B cell (primary cell): ENCODE data around the gene PRODH2. TPM values are rescaled to one million over a fixed set of nuclear protein-coding genes. Genes with fewer than 3 reads are reported as not detected.
"Not testable (repeated sequence)": the region's sequence is repeated elsewhere in the genome, so short reads cannot be mapped to it uniquely, and the experiment has no call there.

ENCODE experiments used
- ATAC-seq: fragments of 200-7000 bp; cut with Tn5 transposase; one replicate; pipeline ENCODE4 v1.10.0; 2021; ENCODE audit warnings: low read depth, mild to moderate bottlenecking, moderate number of reproducible peaks, moderate library complexity
- CTCF ChIA-PET: fragments of 350-600 bp; sonication (Branson Sonifier 250); formaldehyde crosslinking; loops from one replicate; lab custom pipeline; 2021; ENCODE audit warnings: antibody characterized with exemption, inconsistent platforms; lab: Charles Lee
- POLR2A ChIA-PET: fragments of 350-600 bp; sonication (Branson Sonifier 250); formaldehyde crosslinking; loops from one replicate; lab custom pipeline; 2021; ENCODE audit warnings: antibody characterized with exemption; lab: Charles Lee
- DNase-seq: peaks from one replicate; pipeline ENCODE4 v3.0.0; 2013
- H2AFZ ChIP-seq: 2 replicates; pipeline ENCODE4 v1.6.1; 2012; ENCODE audit warnings: mild to moderate bottlenecking, low read depth, low read length; ENCODE audit not compliant: insufficient read depth, poor library complexity, severe bottlenecking
- H3K27ac ChIP-seq, 2 donors: 1 replicate in 1 of 2; 2 replicates in 1 of 2; pipeline ENCODE4 v1.5.1; 2012 to 2013; ENCODE audit warnings: low read length in 2 of 2, mild to moderate bottlenecking in 2 of 2, moderate library complexity in 1 of 2
- H3K27me3 ChIP-seq, 4 experiments: fragments of 200-600 bp in 1 of 4; sonication (generic) in 1 of 4; replicated peaks in 1 of 4; 1 replicate in 2 of 4; 2 replicates in 2 of 4; pipeline versions ENCODE4 v1.6.1 to v1.7.0; 2013 to 2016; ENCODE audit warnings: low read length in 3 of 4, mild to moderate bottlenecking in 2 of 4, mixed read lengths in 1 of 4, moderate library complexity in 1 of 4; ENCODE audit not compliant: insufficient read depth in 4 of 4, control insufficient read depth in 3 of 4; ENCODE audit errors: control extremely low read depth in 1 of 4
- H3K36me3 ChIP-seq, 2 experiments: replicated peaks in 1 of 2; 1 replicate in 1 of 2; 2 replicates in 1 of 2; pipeline versions ENCODE4 v1.6.1 to v1.7.1; 2013; ENCODE audit warnings: low read length in 1 of 2; ENCODE audit not compliant: insufficient read depth in 2 of 2, control insufficient read depth in 1 of 2; ENCODE audit errors: control extremely low read depth in 1 of 2, extremely low read depth in 1 of 2
- H3K4me1 ChIP-seq, 2 donors: fragments of 200-600 bp in 1 of 2; sonication (generic) in 1 of 2; 1 replicate in 1 of 2; 2 replicates in 1 of 2; pipeline versions ENCODE4 v1.5.1 to v1.6.1; 2013 to 2017; ENCODE audit warnings: low read length in 2 of 2; ENCODE audit not compliant: control insufficient read depth in 2 of 2, insufficient read depth in 2 of 2
- H3K4me2 ChIP-seq: replicated peaks from 2 replicates; pipeline ENCODE3; 2012; ENCODE audit warnings: mild to moderate bottlenecking, low read depth, low read length; ENCODE audit not compliant: poor library complexity, severe bottlenecking
- H3K4me3 ChIP-seq, 5 experiments: fragments of 200-600 bp in 1 of 5; sonication (generic) in 1 of 5; 1 replicate in 3 of 5; 2 replicates in 2 of 5; pipeline versions ENCODE4 v1.5.1 to v1.7.0; 2011 to 2016; ENCODE audit warnings: low read length in 4 of 5, mild to moderate bottlenecking in 4 of 5, low read depth in 2 of 5, control low read depth in 1 of 5, moderate library complexity in 1 of 5; ENCODE audit not compliant: insufficient read depth in 1 of 5; ENCODE audit errors: control extremely low read depth in 1 of 5, extremely low read depth in 1 of 5
- H3K79me2 ChIP-seq: fragments of 200-600 bp; sonication (generic); one replicate; pipeline ENCODE4 v1.6.0; 2016; ENCODE audit warnings: low read length; ENCODE audit not compliant: control insufficient read depth, insufficient read depth
- H3K9ac ChIP-seq: fragments of 200-600 bp; sonication (generic); 2 replicates; pipeline ENCODE4 v1.6.1; 2017; ENCODE audit warnings: mild to moderate bottlenecking, low read length, moderate library complexity
- H3K9me3 ChIP-seq, 3 donors: one replicate each; pipeline versions ENCODE4 v1.6.1 to v1.7.1; 2013; ENCODE audit warnings: low read length in 2 of 3; ENCODE audit not compliant: control insufficient read depth in 2 of 3, insufficient read depth in 1 of 3; ENCODE audit errors: control extremely low read depth in 1 of 3
- H4K20me1 ChIP-seq: 2 replicates; pipeline ENCODE4 v1.6.0; 2012; ENCODE audit warnings: mild to moderate bottlenecking, low read length; ENCODE audit not compliant: insufficient read depth, control insufficient read depth, poor library complexity, severe bottlenecking
- H3K27ac Mint-ChIP-seq: one replicate; pipeline ENCODE4 v1.8.0; 2021; ENCODE audit warnings: mixed read lengths
- H3K27me3 Mint-ChIP-seq: one replicate; pipeline ENCODE4 v1.8.0; 2021; ENCODE audit warnings: mixed read lengths
- H3K4me1 Mint-ChIP-seq: one replicate; pipeline ENCODE4 v1.8.0; 2021; ENCODE audit warnings: mixed read lengths
- H3K4me3 Mint-ChIP-seq: one replicate; pipeline ENCODE4 v1.8.0; 2021; ENCODE audit warnings: mixed read lengths
- H3K9me3 Mint-ChIP-seq: one replicate; pipeline ENCODE4 v1.8.0; 2022; ENCODE audit warnings: mixed read lengths; ENCODE audit not compliant: insufficient read depth
- EZH2 ChIP-seq: IDR thresholded peaks from 2 replicates; pipeline ENCODE4 v1.6.1; 2012; ENCODE audit warnings: borderline replicate concordance, low read depth, mild to moderate bottlenecking, moderate library complexity, low read length; ENCODE audit not compliant: insufficient read depth, poor library complexity, severe bottlenecking
- WGBS: methylation state at CpG from one replicate; pipeline ENCODE4 v1.1.5; 2013; ENCODE audit warnings: missing lambda C conversion rate; ENCODE audit not compliant: insufficient coverage; 5-methylcytosine and 5-hydroxymethylcytosine counted together
- intact Hi-C: fragments of 100-400 bp; cut with micrococcal nuclease; formaldehyde crosslinking; loops from one replicate; pipeline ENCODE4 v1.10.0; 2022
- polyA plus RNA-seq: library from polyadenylated mRNA; depleted of rRNA; stranded (reverse); fragments of >200 nt; gene quantifications from 2 replicates; pipeline ENCODE4 v1.2.3, GENCODE V29; 2012
- total RNA-seq, 2 donors: library from RNA; stranded (reverse); fragments of 120-200 nt in 1 of 2; gene quantifications; 1 replicate in 1 of 2; 2 replicates in 1 of 2; pipeline versions ENCODE4 v1.2.3 to v1.2.4, GENCODE V29; 2013 to 2022
- TF ChIP-seq, protein P1 (sequence below): fragments of 200-600 bp; IDR thresholded peaks from one replicate; pipeline ENCODE4 v1.8.0; 2022; ENCODE audit warnings: antibody characterized with exemption, mild to moderate bottlenecking

Gene PRODH2
- total and polyA plus RNA-seq, 2 donors (not counting 1 experiment from before 2014, with no cell fraction given), result not detected

DNA sequence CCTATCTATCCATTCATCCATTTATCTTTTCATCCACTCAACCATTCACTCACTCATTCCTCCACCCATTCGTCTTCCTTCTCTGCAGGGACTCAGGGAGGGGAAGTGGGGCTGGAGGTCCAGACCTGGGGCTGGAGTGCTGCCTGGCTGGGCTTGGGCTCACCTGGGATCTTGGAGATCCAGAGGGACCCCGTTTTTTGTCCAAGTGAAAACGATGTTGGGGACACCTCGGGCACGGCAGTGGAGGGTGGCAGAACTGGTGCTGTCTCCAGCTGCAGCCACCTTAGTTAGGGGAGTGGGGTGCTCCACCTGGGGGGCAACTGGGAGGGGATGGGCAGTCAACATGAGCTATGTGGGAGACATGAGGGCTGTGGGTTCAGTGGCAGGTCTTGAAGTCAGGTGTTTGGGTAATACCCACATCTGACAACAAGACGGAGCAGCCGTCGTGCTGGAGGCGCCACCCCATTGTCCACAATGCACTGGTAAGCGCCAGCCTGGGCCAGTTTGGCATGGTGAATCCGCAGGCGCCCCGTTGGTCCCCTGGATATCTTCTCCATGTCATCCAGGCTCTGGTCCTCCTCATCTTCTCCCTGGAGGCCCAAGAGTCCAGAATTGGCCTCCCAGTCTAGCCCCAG, 29.4 kb upstream of the PRODH2 start:
- Mint-ChIP-seq H3K27me3 (peaks cover 51% of the 10 kb centered on the region), H3K4me3 (no peak overlapping the region), H3K9me3 (peaks cover 4% of the 10 kb centered on the region), H3K27ac (no peak overlapping the region), H3K4me1 (peaks cover 19% of the 10 kb centered on the region)
- Histone ChIP-seq H4K20me1 (no peaks in the 10 kb centered on the region), H3K4me1 (peaks cover 15 to 32% of the 10 kb centered on the region in 2 donors), H3K9ac (no peak overlapping the region), H3K27me3 (peaks cover 0 to 51% (median 33%) of the 10 kb centered on the region in 4 experiments), H3K4me2 (no peak overlapping the region), H3K4me3 (no peak overlapping the region), H2AFZ (no peak overlapping the region), H3K9me3 (peaks cover 0 to 48% (median 4%) of the 10 kb centered on the region in 3 donors), H3K79me2 (no peaks in the 10 kb centered on the region), H3K36me3 (no peaks in the 10 kb centered on the region), H3K27ac (no peak overlapping the region)
- intact Hi-C loops, result no loop called here
- DNase-seq (no peak), ATAC-seq (no peak)
- CTCF ChIA-PET, result no interaction called here
- WGBS, result 89% methylated on average over 12 of the region's 13 CpGs
- POLR2A ChIA-PET, result no interaction called here
- no peak for TF ChIP-seq EZH2
- TF ChIP-seq, protein P1, sequence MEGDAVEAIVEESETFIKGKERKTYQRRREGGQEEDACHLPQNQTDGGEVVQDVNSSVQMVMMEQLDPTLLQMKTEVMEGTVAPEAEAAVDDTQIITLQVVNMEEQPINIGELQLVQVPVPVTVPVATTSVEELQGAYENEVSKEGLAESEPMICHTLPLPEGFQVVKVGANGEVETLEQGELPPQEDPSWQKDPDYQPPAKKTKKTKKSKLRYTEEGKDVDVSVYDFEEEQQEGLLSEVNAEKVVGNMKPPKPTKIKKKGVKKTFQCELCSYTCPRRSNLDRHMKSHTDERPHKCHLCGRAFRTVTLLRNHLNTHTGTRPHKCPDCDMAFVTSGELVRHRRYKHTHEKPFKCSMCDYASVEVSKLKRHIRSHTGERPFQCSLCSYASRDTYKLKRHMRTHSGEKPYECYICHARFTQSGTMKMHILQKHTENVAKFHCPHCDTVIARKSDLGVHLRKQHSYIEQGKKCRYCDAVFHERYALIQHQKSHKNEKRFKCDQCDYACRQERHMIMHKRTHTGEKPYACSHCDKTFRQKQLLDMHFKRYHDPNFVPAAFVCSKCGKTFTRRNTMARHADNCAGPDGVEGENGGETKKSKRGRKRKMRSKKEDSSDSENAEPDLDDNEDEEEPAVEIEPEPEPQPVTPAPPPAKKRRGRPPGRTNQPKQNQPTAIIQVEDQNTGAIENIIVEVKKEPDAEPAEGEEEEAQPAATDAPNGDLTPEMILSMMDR, result no peak

DNA sequence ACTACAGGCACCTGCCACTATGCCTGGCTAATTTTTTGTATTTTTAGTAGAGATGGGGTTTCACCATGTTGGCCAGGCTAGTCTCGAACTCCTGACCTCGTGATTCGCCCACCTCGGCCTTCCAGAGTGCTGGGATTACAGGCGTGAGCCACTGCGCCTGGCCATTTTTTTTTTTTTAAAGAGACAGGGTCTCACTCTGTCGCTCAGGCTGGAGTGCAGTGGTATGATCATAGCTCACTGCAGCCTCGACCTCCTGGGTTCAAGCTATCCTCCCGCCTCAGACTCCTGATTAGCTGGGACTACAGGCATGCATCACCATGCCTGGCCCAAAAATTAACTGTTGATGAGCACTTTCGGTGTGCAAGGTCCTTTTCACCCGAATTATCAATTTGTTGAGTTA, 23.5 kb upstream of the PRODH2 start:
- H3K4me1 Mint-ChIP-seq, intact Hi-C loops, H3K27me3 ChIP-seq, H3K4me2 ChIP-seq, H3K79me2 ChIP-seq, CTCF ChIA-PET, H3K27ac Mint-ChIP-seq, DNase-seq, H3K27ac ChIP-seq, POLR2A ChIA-PET, H3K4me1 ChIP-seq, H3K9me3 Mint-ChIP-seq, H2AFZ ChIP-seq, H4K20me1 ChIP-seq, H3K4me3 Mint-ChIP-seq, H3K36me3 ChIP-seq, H3K4me3 ChIP-seq, H3K9ac ChIP-seq, ATAC-seq: not testable (repeated sequence)
- peaks cover 29% of the 10 kb centered on the region for H3K27me3 Mint-ChIP-seq
- 74% methylated on average over 11 of the region's 11 CpGs for WGBS
- peaks cover 0 to 20% (median 4%) of the 10 kb centered on the region in 3 donors for H3K9me3 ChIP-seq
